NCI-H345 treated with DMSO at 0.1 percent for 48 hours (cell line): ENCODE results near the gene TRPM3.
A peak's percentile ranks its signal among the peaks of the same experiment; 100 is the strongest.

Experiments
- DNase-seq: peaks from one replicate; lab custom pipeline; 2025; ENCODE audit not compliant: unreplicated experiment; lab: John Stamatoyannopoulos, UW

Gene TRPM3

GRCh38 chr9:70835323-70835722 is 286.1 kb downstream of the TRPM3 start:
- DNase-seq: no peak

- no peak for DNase-seq
These were observed 288.9 kb downstream of the TRPM3 start for GRCh38 chr9:70832492-70832891.

- DNase-seq: no peak
These were observed 290.8 kb downstream of the TRPM3 start for GRCh38 chr9:70830618-70831017.

GRCh38 chr9:70829591-70830265 is 291.7 kb downstream of the TRPM3 start:
- no peak for DNase-seq

- no peak for DNase-seq
These were observed 294.9 kb downstream of the TRPM3 start for GRCh38 chr9:70826562-70826961.

GRCh38 chr9:70823284-70823683 is 298.1 kb downstream of the TRPM3 start:
- no peak for DNase-seq

- no peak for DNase-seq
These were observed 304.1 kb downstream of the TRPM3 start for GRCh38 chr9:70817311-70817710.

- no peak for DNase-seq
These were observed 304.5 kb downstream of the TRPM3 start for GRCh38 chr9:70816891-70817290.

GRCh38 chr9:70816316-70816715 is 305.1 kb downstream of the TRPM3 start:
- no peak for DNase-seq

- no peak for DNase-seq
These were observed 306.8 kb downstream of the TRPM3 start for GRCh38 chr9:70814597-70814996.

GRCh38 chr9:70813141-70813540 is 308.3 kb downstream of the TRPM3 start:
- DNase-seq: no peak

GRCh38 chr9:70811638-70812037 is 309.8 kb downstream of the TRPM3 start:
- no peak for DNase-seq

- no peak for DNase-seq
These were observed 314.5 kb downstream of the TRPM3 start for GRCh38 chr9:70806875-70807274.

- no peak for DNase-seq
These were observed 315.5 kb downstream of the TRPM3 start for GRCh38 chr9:70805949-70806348.

- DNase-seq: no peak
These were observed 318.5 kb downstream of the TRPM3 start for GRCh38 chr9:70802758-70803436.

- no peak for DNase-seq
These were observed 319.2 kb downstream of the TRPM3 start for GRCh38 chr9:70802206-70802605.

- peak; percentile 52 for DNase-seq
These were observed 320.1 kb downstream of the TRPM3 start for GRCh38 chr9:70801181-70801829.

- DNase-seq: no peak
These were observed 323.4 kb downstream of the TRPM3 start for GRCh38 chr9:70798018-70798417.

GRCh38 chr9:70795841-70796240 is 325.6 kb downstream of the TRPM3 start:
- DNase-seq: no peak

- no peak for DNase-seq
These were observed 328.6 kb downstream of the TRPM3 start for GRCh38 chr9:70792796-70793195.

GRCh38 chr9:70791936-70792335 is 329.5 kb downstream of the TRPM3 start:
- DNase-seq: no peak

- no peak for DNase-seq
These were observed 332.3 kb downstream of the TRPM3 start for GRCh38 chr9:70789086-70789485.
